GM12878 (cell line): Measurements from ENCODE around the gene LTBP2. TPM values are rescaled to one million over a fixed set of nuclear protein-coding genes. Genes with fewer than 3 reads are reported as not detected.

Experiments used
- ATF3 ChIP-seq: IDR thresholded peaks from 2 replicates; pipeline ENCODE4 v1.6.1; 2011; ENCODE audit warnings: low read depth, mild to moderate bottlenecking, low read length, moderate library complexity, borderline replicate concordance; ENCODE audit errors: extremely low read depth
- BHLHE40 ChIP-seq, 2 experiments: fragments of 450-650 bp in 1 of 2; IDR thresholded peaks; 2 replicates each; pipeline ENCODE4 v1.6.1; 2011 to 2017; ENCODE audit warnings: low read depth in 2 of 2, borderline replicate concordance in 1 of 2, improper control_type of control experiment in 1 of 2, low read length in 1 of 2, mild to moderate bottlenecking in 1 of 2
- BRCA1 ChIP-seq: IDR thresholded peaks from 2 replicates; pipeline ENCODE4 v1.6.1; 2011; ENCODE audit warnings: low read depth, low read length, improper control_type of control experiment
- CBX5 ChIP-seq: sonication (generic); IDR thresholded peaks from 2 replicates; pipeline ENCODE4 v1.6.1; 2016; ENCODE audit warnings: low read depth, moderate library complexity, mild to moderate bottlenecking, inconsistent platforms
- CREM ChIP-seq: IDR thresholded peaks from 2 replicates; pipeline ENCODE4 v1.6.1; 2014; ENCODE audit warnings: antibody characterized with exemption, low read depth
- CTCF ChIP-seq, 3 experiments: IDR thresholded peaks in 2 of 3; conservative IDR thresholded peaks in 1 of 3; 2 replicates each; pipeline ENCODE4 v1.5.1; 2011; ENCODE audit warnings: low read depth in 3 of 3, low read length in 3 of 3, mild to moderate bottlenecking in 3 of 3, control low read depth in 2 of 3, moderate library complexity in 2 of 3, inconsistent platforms in 1 of 3, mixed read lengths in 1 of 3; ENCODE audit not compliant: control insufficient read depth in 2 of 3, insufficient read depth in 1 of 3; ENCODE audit errors: extremely low read depth in 1 of 3
- EP300 ChIP-seq, 2 experiments: fragments of 150-350 bp in 1 of 2; IDR thresholded peaks; 2 replicates each; pipeline ENCODE4 v1.6.1; 2011 to 2012; ENCODE audit warnings: low read depth in 2 of 2, low read length in 2 of 2, borderline replicate concordance in 1 of 2, improper control_type of control experiment in 1 of 2, inconsistent platforms in 1 of 2; ENCODE audit not compliant: control insufficient read depth in 1 of 2
- HSF1 ChIP-seq: fragments of 150-350 bp; IDR thresholded peaks from 2 replicates; pipeline ENCODE4 v1.6.1; 2014; ENCODE audit warnings: mild to moderate bottlenecking, low read depth, low read length
- IRF5 ChIP-seq: fragments of 450-650 bp; IDR thresholded peaks from 2 replicates; pipeline ENCODE4 v1.6.1; 2017; ENCODE audit warnings: borderline replicate concordance
- JUNB ChIP-seq: IDR thresholded peaks from 2 replicates; pipeline ENCODE4 v1.6.1; 2016; ENCODE audit warnings: antibody characterized with exemption, mild to moderate bottlenecking
- MLLT1 ChIP-seq: fragments of 450-650 bp; IDR thresholded peaks from 2 replicates; pipeline ENCODE4 v1.6.1; 2016; ENCODE audit warnings: mild to moderate bottlenecking
- MTA2 ChIP-seq: fragments of 450-650 bp; IDR thresholded peaks from 2 replicates; pipeline ENCODE4 v1.6.1; 2016; ENCODE audit warnings: low read depth, mild to moderate bottlenecking, moderate library complexity
- MXI1 ChIP-seq: fragments of 150-350 bp; IDR thresholded peaks from 2 replicates; pipeline ENCODE4 v1.6.1; 2011; ENCODE audit warnings: low read depth, mild to moderate bottlenecking, inconsistent platforms, low read length, improper control_type of control experiment
- MYB ChIP-seq: fragments of 150-350 bp; IDR thresholded peaks from 2 replicates; pipeline ENCODE4 v1.6.1; 2014; ENCODE audit warnings: mild to moderate bottlenecking, low read depth, low read length, borderline replicate concordance
- NBN ChIP-seq: fragments of 450-650 bp; IDR thresholded peaks from 2 replicates; pipeline ENCODE4 v1.6.1; 2016
- NR2F1 ChIP-seq: fragments of 450-650 bp; conservative IDR thresholded peaks from 2 replicates; pipeline ENCODE4 v1.6.1; 2017; ENCODE audit warnings: mild to moderate bottlenecking
- RCOR1 ChIP-seq: conservative IDR thresholded peaks from 2 replicates; pipeline ENCODE4 v1.6.1; 2012; ENCODE audit warnings: low read depth, low read length, improper control_type of control experiment
- RUNX3 ChIP-seq: IDR thresholded peaks from 2 replicates; pipeline ENCODE4 v1.6.1; 2012; ENCODE audit warnings: low read length, inconsistent platforms
- SMAD1 ChIP-seq: fragments of 450-650 bp; IDR thresholded peaks from 2 replicates; pipeline ENCODE4 v1.6.1; 2018; ENCODE audit warnings: mild to moderate bottlenecking, low read depth; ENCODE audit not compliant: partially characterized antibody
- SPI1 ChIP-seq: IDR thresholded peaks from 2 replicates; pipeline ENCODE4 v1.6.1; 2011; ENCODE audit warnings: low read depth, mild to moderate bottlenecking, low read length, moderate library complexity, borderline replicate concordance; ENCODE audit not compliant: insufficient read depth
- TCF7 ChIP-seq: IDR thresholded peaks from 2 replicates; pipeline ENCODE4 v1.6.1; 2014; ENCODE audit warnings: antibody characterized with exemption, borderline replicate concordance
- WRNIP1 ChIP-seq: IDR thresholded peaks from 2 replicates; pipeline ENCODE4 v1.6.1; 2011; ENCODE audit warnings: low read depth, low read length, improper control_type of control experiment, borderline replicate concordance
- polyA plus RNA-seq, 11 experiments: library from polyadenylated mRNA; depleted of rRNA in 4 of 11; unstranded in 6 of 11; stranded (reverse) in 5 of 11; fragments of >200 nt; fragmentation: Nextera tagmentation in 4 of 11; fragmentation: Illumina TruSeq in 1 of 11; extraction: Ambion mirVana in 4 of 11; extraction: Trizol in 1 of 11; gene quantifications; 1 replicate in 1 of 11; 2 replicates in 10 of 11; pipeline versions ENCODE4 v1.2.1 to v1.2.3, GENCODE V29; 2011 to 2016; ENCODE audit warnings: inconsistent platforms in 2 of 11, missing spikeins in 2 of 11, low read depth in 1 of 11
- total RNA-seq, 4 experiments: library from RNA; depleted of rRNA in 3 of 4; stranded (reverse); fragments of >200 nt in 3 of 4; fragmentation: Illumina TruSeq in 1 of 4; extraction: Trizol in 1 of 4; gene quantifications; 2 replicates each; pipeline versions ENCODE4 v1.2.1 to v1.2.3, GENCODE V29; 2013 to 2021

The LTBP2 gene
- total and polyA plus RNA-seq, 10 of the 15 experiments (the other 5 are each of a cell fraction or from before 2014, with no cell fraction given), result 0.03 to 0.23 (median 0.06) TPM; not detected in 1

GRCh38 chr14:74618078-74618952, 6.3 kb upstream of the LTBP2 start (continued):
- TF ChIP-seq NBN, result peak; percentile 50; the same call in 1 of the 2 replicates
- TF ChIP-seq ATF3, result no peak
- TF ChIP-seq CTCF (IDR thresholded peaks at IDR 0.05 in 2 of 3, conservative IDR thresholded peaks at IDR 0.05 in 1 of 3; ENCODE audit: control insufficient read depth in 2 of 3, extremely low read depth in 1 of 3, insufficient read depth in 1 of 3, low read depth in 3 of 3, low read length in 3 of 3), result no peak
- TF ChIP-seq BHLHE40 (IDR thresholded peaks at IDR 0.05; ENCODE audit: borderline replicate concordance in 1 of 2, low read depth in 2 of 2, low read length in 1 of 2), result peak; percentile 27 to 69; a peak in 2 of 4 replicates
- no peak for TF ChIP-seq CBX5
- TF ChIP-seq BRCA1, result no peak
- TF ChIP-seq HSF1, result no peak
- no peak for TF ChIP-seq MYB
- peak; percentile 18 to 38; a peak in 2 of 4 replicates for TF ChIP-seq EP300 (IDR thresholded peaks at IDR 0.05; ENCODE audit: borderline replicate concordance in 1 of 2, control insufficient read depth in 1 of 2, low read depth in 2 of 2, low read length in 2 of 2)
- no peak for TF ChIP-seq CREM
- no peak for TF ChIP-seq RCOR1
- peak; percentile 67 for TF ChIP-seq RUNX3
- peak; percentile 70; the same call in 1 of the 2 replicates for TF ChIP-seq MTA2
- TF ChIP-seq MXI1, result no peak
- TF ChIP-seq SMAD1, result no peak
- TF ChIP-seq MLLT1, result peak; percentile 46; the same call in 1 of the 2 replicates
- no peak for TF ChIP-seq WRNIP1
- no peak for TF ChIP-seq TCF7
- TF ChIP-seq JUNB, result no peak
- peak; percentile 64; the same call in 1 of the 2 replicates for TF ChIP-seq SPI1
- TF ChIP-seq IRF5, result no peak
- TF ChIP-seq NR2F1, result peak; percentile 77
